Measurements from ENCODE around the gene RIC3. TPM values are rescaled to one million over a fixed set of nuclear protein-coding genes. Genes with fewer than 3 reads are reported as not detected.

Gene RIC3
- total RNA-seq, 1 experiment from 2014 or later: 23.7 TPM

GRCh38 chr11:8087756-8088155 is 81.1 kb downstream of the RIC3 start:
- no peak overlapping the region for H3K4me3 Mint-ChIP-seq
- Histone ChIP-seq H2BK12ac (ENCODE audit: insufficient read length, low read depth, low read length) (no peak overlapping the region), H3K14ac (ENCODE audit: insufficient read depth, low read length) (no peak overlapping the region), H2BK15ac (ENCODE audit: low read depth, low read length) (no peak overlapping the region), H3K56ac (ENCODE audit: insufficient read length, low read depth, low read length) (no peak overlapping the region), H3K79me1 (ENCODE audit: insufficient read depth, low read depth, low read length, poor library complexity, severe bottlenecking) (no peaks in the 10 kb centered on the region), H3K27me3 (ENCODE audit: insufficient read depth, low read length) (no peaks in the 10 kb centered on the region), H4K91ac (ENCODE audit: insufficient read length, low read depth, low read length) (no peak overlapping the region), H3K23ac (ENCODE audit: insufficient read length, low read depth, low read length) (no peak overlapping the region), H3K9me3 (ENCODE audit: control insufficient read depth, low read depth, low read length) (no peaks in the 10 kb centered on the region), H2BK20ac (ENCODE audit: low read depth, low read length, poor library complexity, severe bottlenecking) (no peak overlapping the region), H4K8ac (replicated peaks; ENCODE audit: insufficient read length, low read depth, low read length) (no peak overlapping the region), H4K20me1 (ENCODE audit: control insufficient read depth, insufficient read depth, insufficient read length) (no peaks in the 10 kb centered on the region), H3K9ac (ENCODE audit: extremely low read depth, insufficient read length, low read length) (no peak overlapping the region), H2BK120ac (ENCODE audit: low read depth, low read length, poor library complexity, severe bottlenecking) (no peak overlapping the region), H3T11ph (ENCODE audit: low read length) (no peak overlapping the region), H2AK5ac (ENCODE audit: insufficient read length, low read length) (no peak overlapping the region), H2BK5ac (ENCODE audit: insufficient read length, low read length) (no peak overlapping the region), H2AFZ (ENCODE audit: low read length) (no peak overlapping the region), H4K5ac (ENCODE audit: insufficient read length, low read depth, low read length) (no peak overlapping the region), H3K79me2 (ENCODE audit: insufficient read depth, low read length) (no peaks in the 10 kb centered on the region), H3K4me2 (ENCODE audit: insufficient read depth, insufficient read length, low read length) (no peak overlapping the region), H3K4ac (ENCODE audit: low read depth, low read length) (no peak overlapping the region), H3K27ac (ENCODE audit: insufficient read length, low read depth, low read length) (no peak overlapping the region), H3K18ac (ENCODE audit: insufficient read length, low read depth, low read length) (no peak overlapping the region), H3K4me1 (ENCODE audit: insufficient read depth, low read length) (peaks cover 7% of the 10 kb centered on the region; the same call in 1 of the 2 replicates), H3K23me2 (ENCODE audit: insufficient read length, low read depth, low read length, poor library complexity, severe bottlenecking) (no peaks in the 10 kb centered on the region)
- H3K27ac Mint-ChIP-seq: peak overlapping the region in 1 of 3 experiments; percentile 82; a peak in 1 of 7 replicates
- H3K36me3 Mint-ChIP-seq (ENCODE audit: insufficient read depth in 1 of 3, low read depth in 3 of 3): peaks cover 0 to 10% (median 3%) of the 10 kb centered on the region in 3 experiments; a peak in 5 of 7 replicates
- peaks cover 45 to 46% of the 10 kb centered on the region in 2 experiments for H3K4me1 Mint-ChIP-seq
- no peak for DNase-seq
- H3K27me3 Mint-ChIP-seq (ENCODE audit: low read depth): peaks cover 4% of the 10 kb centered on the region
- no peak for TF ChIP-seq CTCF (conservative IDR thresholded peaks at IDR 0.05)
- H3K9me3 Mint-ChIP-seq: peaks cover 0 to 2% of the 10 kb centered on the region in 2 experiments; a peak in 1 of 5 replicates
- WGBS (ENCODE audit: extremely low coverage, insufficient read length, low lambda C conversion rate): no CpG with 5 or more reads among the region's 3 CpGs

Measured in H9 (cell line).